ENCODE data around the gene MMRN1.

MMRN1 gene, protein sequence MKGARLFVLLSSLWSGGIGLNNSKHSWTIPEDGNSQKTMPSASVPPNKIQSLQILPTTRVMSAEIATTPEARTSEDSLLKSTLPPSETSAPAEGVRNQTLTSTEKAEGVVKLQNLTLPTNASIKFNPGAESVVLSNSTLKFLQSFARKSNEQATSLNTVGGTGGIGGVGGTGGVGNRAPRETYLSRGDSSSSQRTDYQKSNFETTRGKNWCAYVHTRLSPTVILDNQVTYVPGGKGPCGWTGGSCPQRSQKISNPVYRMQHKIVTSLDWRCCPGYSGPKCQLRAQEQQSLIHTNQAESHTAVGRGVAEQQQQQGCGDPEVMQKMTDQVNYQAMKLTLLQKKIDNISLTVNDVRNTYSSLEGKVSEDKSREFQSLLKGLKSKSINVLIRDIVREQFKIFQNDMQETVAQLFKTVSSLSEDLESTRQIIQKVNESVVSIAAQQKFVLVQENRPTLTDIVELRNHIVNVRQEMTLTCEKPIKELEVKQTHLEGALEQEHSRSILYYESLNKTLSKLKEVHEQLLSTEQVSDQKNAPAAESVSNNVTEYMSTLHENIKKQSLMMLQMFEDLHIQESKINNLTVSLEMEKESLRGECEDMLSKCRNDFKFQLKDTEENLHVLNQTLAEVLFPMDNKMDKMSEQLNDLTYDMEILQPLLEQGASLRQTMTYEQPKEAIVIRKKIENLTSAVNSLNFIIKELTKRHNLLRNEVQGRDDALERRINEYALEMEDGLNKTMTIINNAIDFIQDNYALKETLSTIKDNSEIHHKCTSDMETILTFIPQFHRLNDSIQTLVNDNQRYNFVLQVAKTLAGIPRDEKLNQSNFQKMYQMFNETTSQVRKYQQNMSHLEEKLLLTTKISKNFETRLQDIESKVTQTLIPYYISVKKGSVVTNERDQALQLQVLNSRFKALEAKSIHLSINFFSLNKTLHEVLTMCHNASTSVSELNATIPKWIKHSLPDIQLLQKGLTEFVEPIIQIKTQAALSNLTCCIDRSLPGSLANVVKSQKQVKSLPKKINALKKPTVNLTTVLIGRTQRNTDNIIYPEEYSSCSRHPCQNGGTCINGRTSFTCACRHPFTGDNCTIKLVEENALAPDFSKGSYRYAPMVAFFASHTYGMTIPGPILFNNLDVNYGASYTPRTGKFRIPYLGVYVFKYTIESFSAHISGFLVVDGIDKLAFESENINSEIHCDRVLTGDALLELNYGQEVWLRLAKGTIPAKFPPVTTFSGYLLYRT

DNA sequence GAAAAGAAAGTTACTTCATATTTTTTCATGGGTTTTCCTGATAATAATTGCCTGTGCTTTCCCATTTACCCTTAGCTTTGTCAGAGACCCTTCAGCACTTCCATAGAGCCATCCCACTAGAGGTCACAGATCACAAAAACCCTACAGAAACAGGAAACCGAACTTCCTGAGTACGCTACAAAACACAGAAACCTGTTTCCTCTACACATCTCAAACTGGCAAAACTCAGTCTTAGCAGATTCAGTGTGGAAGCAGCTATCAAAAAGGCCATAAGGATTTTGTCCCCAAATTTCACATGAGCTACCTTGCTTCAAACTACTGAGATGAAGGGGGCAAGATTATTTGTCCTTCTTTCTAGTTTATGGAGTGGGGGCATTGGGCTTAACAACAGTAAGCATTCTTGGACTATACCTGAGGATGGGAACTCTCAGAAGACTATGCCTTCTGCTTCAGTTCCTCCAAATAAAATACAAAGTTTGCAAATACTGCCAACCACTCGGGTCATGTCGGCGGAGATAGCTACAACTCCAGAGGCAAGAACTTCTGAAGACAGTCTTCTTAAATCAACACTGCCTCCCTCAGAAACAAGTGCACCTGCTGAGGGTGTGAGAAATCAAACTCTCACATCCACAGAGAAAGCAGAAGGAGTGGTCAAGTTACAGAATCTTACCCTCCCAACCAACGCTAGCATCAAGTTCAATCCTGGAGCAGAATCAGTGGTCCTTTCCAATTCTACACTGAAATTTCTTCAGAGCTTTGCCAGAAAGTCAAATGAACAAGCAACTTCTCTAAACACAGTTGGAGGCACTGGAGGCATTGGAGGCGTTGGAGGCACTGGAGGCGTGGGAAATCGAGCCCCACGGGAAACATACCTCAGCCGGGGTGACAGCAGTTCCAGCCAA, at the start of gene MMRN1:
MMRN1 (plus strand) TSS at position 206 of the 902 bp plus-strand sequence; CDS start at position 324, 118 bp downstream.
- TF ChIP-seq, protein P1, sequence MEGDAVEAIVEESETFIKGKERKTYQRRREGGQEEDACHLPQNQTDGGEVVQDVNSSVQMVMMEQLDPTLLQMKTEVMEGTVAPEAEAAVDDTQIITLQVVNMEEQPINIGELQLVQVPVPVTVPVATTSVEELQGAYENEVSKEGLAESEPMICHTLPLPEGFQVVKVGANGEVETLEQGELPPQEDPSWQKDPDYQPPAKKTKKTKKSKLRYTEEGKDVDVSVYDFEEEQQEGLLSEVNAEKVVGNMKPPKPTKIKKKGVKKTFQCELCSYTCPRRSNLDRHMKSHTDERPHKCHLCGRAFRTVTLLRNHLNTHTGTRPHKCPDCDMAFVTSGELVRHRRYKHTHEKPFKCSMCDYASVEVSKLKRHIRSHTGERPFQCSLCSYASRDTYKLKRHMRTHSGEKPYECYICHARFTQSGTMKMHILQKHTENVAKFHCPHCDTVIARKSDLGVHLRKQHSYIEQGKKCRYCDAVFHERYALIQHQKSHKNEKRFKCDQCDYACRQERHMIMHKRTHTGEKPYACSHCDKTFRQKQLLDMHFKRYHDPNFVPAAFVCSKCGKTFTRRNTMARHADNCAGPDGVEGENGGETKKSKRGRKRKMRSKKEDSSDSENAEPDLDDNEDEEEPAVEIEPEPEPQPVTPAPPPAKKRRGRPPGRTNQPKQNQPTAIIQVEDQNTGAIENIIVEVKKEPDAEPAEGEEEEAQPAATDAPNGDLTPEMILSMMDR (IDR thresholded peaks at IDR 0.05; ENCODE audit: low read depth, low read length, poor library complexity, severe bottlenecking): no peak
- TF ChIP-seq EZH2phosphoT487 (IDR thresholded peaks at IDR 0.05; ENCODE audit: borderline replicate concordance, low read length): no peak
- no peaks in the 10 kb centered on the region for H3K9me2 ChIP-seq (replicated peaks; ENCODE audit: control insufficient read depth, low read length)
- no peak within 1 kb of the TSS for H3K4me3 ChIP-seq (ENCODE audit: low read length)
- peak within 1 kb of the TSS; percentile 29; the same call in 1 of the 2 replicates for H3K4me2 ChIP-seq (ENCODE audit: low read length)
- H4K20me1 ChIP-seq (ENCODE audit: control insufficient read depth, insufficient read depth, low read depth, low read length): no peaks in the 10 kb centered on the region
- H3K27me3 ChIP-seq (ENCODE audit: control insufficient read depth, low read length): peaks cover 7% of the 10 kb centered on the region
- H3K4me1 ChIP-seq (ENCODE audit: control insufficient read depth, low read length): peaks cover 16% of the 10 kb centered on the region
- no peaks in the 10 kb centered on the region for H3F3A ChIP-seq (ENCODE audit: control insufficient read depth, insufficient read depth)
- no peaks in the 10 kb centered on the region for H3K36me3 ChIP-seq (ENCODE audit: control insufficient read depth, low read length)
- no peaks in the 10 kb centered on the region for H3K9me3 ChIP-seq (ENCODE audit: control insufficient read depth, insufficient read depth, low read length)
- H3K27ac ChIP-seq (ENCODE audit: low read depth, low read length): no peak within 1 kb of the TSS
- H3K79me2 ChIP-seq (ENCODE audit: control insufficient read depth, low read length): no peaks in the 10 kb centered on the region

DNA sequence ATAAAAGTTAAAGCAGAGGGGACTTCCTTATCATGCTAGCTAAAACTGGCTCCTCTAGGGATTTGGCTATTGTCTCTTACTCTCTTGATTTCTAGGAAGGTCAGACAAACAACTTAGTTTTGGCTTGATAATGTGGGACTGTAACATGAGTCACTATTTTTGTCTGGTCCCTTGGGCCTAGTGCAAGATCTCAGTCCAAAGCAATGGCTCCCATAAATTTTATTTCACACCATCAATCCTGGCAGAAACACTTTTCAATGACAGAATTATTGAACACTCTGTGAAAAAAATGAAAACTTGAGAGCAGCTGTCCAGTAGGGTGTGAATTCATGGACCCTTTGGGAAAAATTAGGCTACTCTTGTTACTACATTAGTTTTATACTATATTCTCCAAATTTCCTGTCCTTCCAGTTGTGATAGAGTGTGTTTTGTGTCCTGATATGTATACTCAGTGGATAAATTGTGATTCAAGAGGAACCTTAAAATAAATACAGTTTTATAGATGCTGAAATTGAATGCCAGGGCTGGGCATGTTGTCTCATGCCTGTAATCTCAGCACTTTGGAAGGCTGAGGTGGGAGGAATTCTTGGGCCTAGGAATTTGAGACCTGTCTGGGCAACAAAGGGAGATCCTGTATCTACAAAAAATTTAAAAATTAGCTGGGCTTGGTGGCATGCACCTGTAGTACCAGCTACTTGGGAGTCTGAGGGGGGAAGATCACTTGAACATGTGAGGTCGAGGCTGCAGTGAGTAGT, 46.9 kb upstream of the MMRN1 start:
- no peaks in the 10 kb centered on the region for H3K9me3 ChIP-seq (ENCODE audit: control insufficient read depth, insufficient read depth, low read length)
- H4K20me1 ChIP-seq (ENCODE audit: control insufficient read depth, insufficient read depth, low read depth, low read length): no peaks in the 10 kb centered on the region
- H3F3A ChIP-seq (ENCODE audit: control insufficient read depth, insufficient read depth): no peaks in the 10 kb centered on the region
- no peaks in the 10 kb centered on the region for H3K27me3 ChIP-seq (ENCODE audit: control insufficient read depth, low read length)
- H3K27ac ChIP-seq (ENCODE audit: low read depth, low read length): no peak overlapping the region
- H3K79me2 ChIP-seq (ENCODE audit: control insufficient read depth, low read length): no peaks in the 10 kb centered on the region
- TF ChIP-seq, protein P1 (IDR thresholded peaks at IDR 0.05; ENCODE audit: low read depth, low read length, poor library complexity, severe bottlenecking): no peak
- TF ChIP-seq EZH2phosphoT487 (IDR thresholded peaks at IDR 0.05; ENCODE audit: borderline replicate concordance, low read length): no peak
- H3K4me2 ChIP-seq (ENCODE audit: low read length): no peak overlapping the region
- no peaks in the 10 kb centered on the region for H3K9me2 ChIP-seq (replicated peaks; ENCODE audit: control insufficient read depth, low read length)
- H3K4me1 ChIP-seq (ENCODE audit: control insufficient read depth, low read length): no peaks in the 10 kb centered on the region
- H3K36me3 ChIP-seq (ENCODE audit: control insufficient read depth, low read length): no peaks in the 10 kb centered on the region
- no peak overlapping the region for H3K4me3 ChIP-seq (ENCODE audit: low read length)

Data from DOHH2 (cell line).